GM12864 (cell line): ENCODE measurements around the gene PGBD2.
A peak's percentile ranks its signal among the peaks of the same experiment; 100 is the strongest.
"Not testable (repeated sequence)": the region's sequence is repeated elsewhere in the genome, so short reads cannot be mapped to it uniquely, and the experiment has no call there.

Source experiments
- DNase-seq: peaks from one replicate; pipeline ENCODE4 v3.0.0-alpha.2; 2011; ENCODE audit warnings: low read depth
- H3K4me3 ChIP-seq: 2 replicates; pipeline ENCODE4 v1.5.1; 2011; ENCODE audit warnings: mild to moderate bottlenecking, low read depth, low read length, control low read depth
- CTCF ChIP-seq: IDR thresholded peaks from 2 replicates; pipeline ENCODE4 v1.5.1; 2011; ENCODE audit warnings: low read depth, mild to moderate bottlenecking, moderate library complexity, low read length, control low read depth, inconsistent platforms; ENCODE audit errors: missing control alignments

The PGBD2 gene

GRCh38 chr1:248873993-248874533 lies 32.0 kb upstream of the PGBD2 start:
- DNase-seq: peak; percentile 85
- no peak for TF ChIP-seq CTCF
- H3K4me3 ChIP-seq: peak overlapping the region; percentile 75

- no peak overlapping the region for H3K4me3 ChIP-seq
- no peak for DNase-seq
- no peak for TF ChIP-seq CTCF
Observed at GRCh38 chr1:248881261-248881660, 24.8 kb upstream of the PGBD2 start.

- DNase-seq, H3K4me3 ChIP-seq: not testable (repeated sequence)
Observed at GRCh38 chr1:248882427-248882826, 23.6 kb upstream of the PGBD2 start.

GRCh38 chr1:248884632-248885295 lies 21.3 kb upstream of the PGBD2 start:
- TF ChIP-seq CTCF: no peak
- H3K4me3 ChIP-seq: no peak overlapping the region
- no peak for DNase-seq

- no peak overlapping the region for H3K4me3 ChIP-seq
- no peak for TF ChIP-seq CTCF
- no peak for DNase-seq
Observed at GRCh38 chr1:248885646-248886045, 20.4 kb upstream of the PGBD2 start.

- DNase-seq: no peak
- H3K4me3 ChIP-seq: no peak overlapping the region
- TF ChIP-seq CTCF: no peak
Observed at GRCh38 chr1:248886237-248886895, 19.7 kb upstream of the PGBD2 start.

GRCh38 chr1:248889914-248890243 lies 16.2 kb upstream of the PGBD2 start:
- not testable (repeated sequence) for DNase-seq, H3K4me3 ChIP-seq
